ENCODE results near the gene CCIN.

The CCIN gene

DNA sequence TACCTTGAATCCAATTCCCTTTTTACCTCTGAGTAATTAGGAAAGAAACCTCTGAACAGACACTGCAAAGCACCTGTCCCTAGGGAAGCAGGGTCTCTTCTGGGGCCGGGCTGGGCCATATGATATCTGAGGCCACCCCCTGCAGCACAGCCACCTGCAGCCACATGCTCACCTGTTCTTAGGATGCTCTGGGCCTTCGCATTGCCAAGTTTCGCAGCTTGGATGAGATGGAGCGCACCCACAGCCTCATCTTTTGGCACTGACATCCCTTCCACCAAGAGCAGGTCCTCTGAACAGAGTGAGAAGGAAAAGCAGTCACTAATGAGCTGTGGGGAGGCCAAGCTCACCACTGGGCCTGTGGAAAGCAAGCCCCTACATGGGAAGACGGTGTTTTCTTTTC lies 48.8 kb downstream of the CCIN start:
- Histone ChIP-seq H3K4me3 (replicated peaks; ENCODE audit: insufficient read depth, low read length) (no peak overlapping the region), H3K27ac (replicated peaks) (no peak overlapping the region), H3K27me3 (ENCODE audit: insufficient read depth, poor library complexity, severe bottlenecking) (no peaks in the 10 kb centered on the region)
- TF ChIP-seq GABPA (IDR thresholded peaks at IDR 0.05; ENCODE audit: low read depth) (no peak), POLR2AphosphoS5 (IDR thresholded peaks at IDR 0.05; ENCODE audit: low read depth) (no peak)
- TF ChIP-seq, protein P1, sequence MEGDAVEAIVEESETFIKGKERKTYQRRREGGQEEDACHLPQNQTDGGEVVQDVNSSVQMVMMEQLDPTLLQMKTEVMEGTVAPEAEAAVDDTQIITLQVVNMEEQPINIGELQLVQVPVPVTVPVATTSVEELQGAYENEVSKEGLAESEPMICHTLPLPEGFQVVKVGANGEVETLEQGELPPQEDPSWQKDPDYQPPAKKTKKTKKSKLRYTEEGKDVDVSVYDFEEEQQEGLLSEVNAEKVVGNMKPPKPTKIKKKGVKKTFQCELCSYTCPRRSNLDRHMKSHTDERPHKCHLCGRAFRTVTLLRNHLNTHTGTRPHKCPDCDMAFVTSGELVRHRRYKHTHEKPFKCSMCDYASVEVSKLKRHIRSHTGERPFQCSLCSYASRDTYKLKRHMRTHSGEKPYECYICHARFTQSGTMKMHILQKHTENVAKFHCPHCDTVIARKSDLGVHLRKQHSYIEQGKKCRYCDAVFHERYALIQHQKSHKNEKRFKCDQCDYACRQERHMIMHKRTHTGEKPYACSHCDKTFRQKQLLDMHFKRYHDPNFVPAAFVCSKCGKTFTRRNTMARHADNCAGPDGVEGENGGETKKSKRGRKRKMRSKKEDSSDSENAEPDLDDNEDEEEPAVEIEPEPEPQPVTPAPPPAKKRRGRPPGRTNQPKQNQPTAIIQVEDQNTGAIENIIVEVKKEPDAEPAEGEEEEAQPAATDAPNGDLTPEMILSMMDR (IDR thresholded peaks at IDR 0.05; ENCODE audit: insufficient read depth, low read length), result no peak
- no peak for DNase-seq (ENCODE audit: low read depth in 1 of 2, low spot score in 1 of 2)

GRCh38 chr9:36218411-36218901 lies 49.3 kb downstream of the CCIN start:
- DNase-seq (ENCODE audit: low read depth in 1 of 2, low spot score in 1 of 2), result no peak
- no peak overlapping the region for H3K27ac ChIP-seq (replicated peaks)
- no peak overlapping the region for H3K4me3 ChIP-seq (replicated peaks; ENCODE audit: insufficient read depth, low read length)
- TF ChIP-seq, protein P1 (IDR thresholded peaks at IDR 0.05; ENCODE audit: insufficient read depth, low read length), result no peak
- TF ChIP-seq GABPA (IDR thresholded peaks at IDR 0.05; ENCODE audit: low read depth), result no peak
- no peak for TF ChIP-seq SPI1 (IDR thresholded peaks at IDR 0.05; ENCODE audit: borderline replicate concordance, low read depth)
- TF ChIP-seq, protein P2, sequence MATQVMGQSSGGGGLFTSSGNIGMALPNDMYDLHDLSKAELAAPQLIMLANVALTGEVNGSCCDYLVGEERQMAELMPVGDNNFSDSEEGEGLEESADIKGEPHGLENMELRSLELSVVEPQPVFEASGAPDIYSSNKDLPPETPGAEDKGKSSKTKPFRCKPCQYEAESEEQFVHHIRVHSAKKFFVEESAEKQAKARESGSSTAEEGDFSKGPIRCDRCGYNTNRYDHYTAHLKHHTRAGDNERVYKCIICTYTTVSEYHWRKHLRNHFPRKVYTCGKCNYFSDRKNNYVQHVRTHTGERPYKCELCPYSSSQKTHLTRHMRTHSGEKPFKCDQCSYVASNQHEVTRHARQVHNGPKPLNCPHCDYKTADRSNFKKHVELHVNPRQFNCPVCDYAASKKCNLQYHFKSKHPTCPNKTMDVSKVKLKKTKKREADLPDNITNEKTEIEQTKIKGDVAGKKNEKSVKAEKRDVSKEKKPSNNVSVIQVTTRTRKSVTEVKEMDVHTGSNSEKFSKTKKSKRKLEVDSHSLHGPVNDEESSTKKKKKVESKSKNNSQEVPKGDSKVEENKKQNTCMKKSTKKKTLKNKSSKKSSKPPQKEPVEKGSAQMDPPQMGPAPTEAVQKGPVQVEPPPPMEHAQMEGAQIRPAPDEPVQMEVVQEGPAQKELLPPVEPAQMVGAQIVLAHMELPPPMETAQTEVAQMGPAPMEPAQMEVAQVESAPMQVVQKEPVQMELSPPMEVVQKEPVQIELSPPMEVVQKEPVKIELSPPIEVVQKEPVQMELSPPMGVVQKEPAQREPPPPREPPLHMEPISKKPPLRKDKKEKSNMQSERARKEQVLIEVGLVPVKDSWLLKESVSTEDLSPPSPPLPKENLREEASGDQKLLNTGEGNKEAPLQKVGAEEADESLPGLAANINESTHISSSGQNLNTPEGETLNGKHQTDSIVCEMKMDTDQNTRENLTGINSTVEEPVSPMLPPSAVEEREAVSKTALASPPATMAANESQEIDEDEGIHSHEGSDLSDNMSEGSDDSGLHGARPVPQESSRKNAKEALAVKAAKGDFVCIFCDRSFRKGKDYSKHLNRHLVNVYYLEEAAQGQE (IDR thresholded peaks at IDR 0.05; ENCODE audit: insufficient replicate concordance, low read depth), result no peak
- TF ChIP-seq POLR2AphosphoS5 (IDR thresholded peaks at IDR 0.05; ENCODE audit: low read depth), result no peak
- no peaks in the 10 kb centered on the region for H3K27me3 ChIP-seq (ENCODE audit: insufficient read depth, poor library complexity, severe bottlenecking)

Data from HL-60 (cell line).